Measurements from ENCODE around the gene NCLN.
"Not testable (repeated sequence)": the region's sequence is repeated elsewhere in the genome, so short reads cannot be mapped to it uniquely, and the experiment has no call there.

Gene NCLN

DNA sequence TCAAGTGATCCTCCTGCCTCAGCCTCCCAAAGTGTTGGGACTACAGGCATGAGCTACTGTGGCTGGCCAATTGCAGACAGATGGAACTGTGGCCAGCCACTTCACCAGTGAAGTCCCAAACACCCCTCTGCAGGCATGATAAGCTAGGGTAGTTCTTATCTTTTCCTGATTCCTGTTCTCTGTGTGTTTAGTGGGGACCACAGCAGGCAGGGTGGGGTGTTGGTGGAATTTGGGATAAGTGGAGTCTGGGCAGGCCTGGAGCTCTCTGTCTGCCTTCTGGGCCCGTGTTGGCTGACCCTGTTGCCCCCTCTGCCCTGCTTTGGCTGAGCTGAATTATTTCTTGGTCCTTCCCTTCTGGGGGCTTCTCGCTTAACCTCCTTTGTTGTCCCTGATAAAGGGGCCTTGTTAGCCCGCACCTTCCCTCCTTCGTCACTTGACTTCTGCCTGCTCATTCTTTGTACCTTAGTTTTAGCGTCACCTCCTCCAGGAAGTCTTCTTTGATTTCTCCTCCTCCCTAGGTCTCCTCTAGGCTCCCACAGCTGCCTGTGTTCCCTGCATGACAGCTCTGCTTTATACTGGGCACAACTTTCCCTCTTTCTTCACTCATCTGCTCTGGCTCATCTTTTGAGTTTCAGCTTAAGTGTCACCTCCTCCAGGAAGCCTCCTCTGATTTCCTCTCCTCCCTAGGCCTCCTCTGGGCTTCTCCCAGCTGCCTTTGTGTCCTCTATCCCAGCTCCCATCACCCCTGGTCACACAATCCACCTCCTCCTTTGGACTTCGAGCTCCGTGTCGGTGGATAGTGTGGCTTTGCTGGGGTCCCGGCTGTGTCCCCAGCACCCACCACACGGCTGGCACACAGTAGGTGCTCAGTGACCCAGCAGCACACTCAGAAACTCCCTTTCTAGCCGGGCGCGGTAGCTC lies 1.7 kb upstream of the NCLN start:
- DNase-seq (ENCODE audit: low read depth), result no peak

DNA sequence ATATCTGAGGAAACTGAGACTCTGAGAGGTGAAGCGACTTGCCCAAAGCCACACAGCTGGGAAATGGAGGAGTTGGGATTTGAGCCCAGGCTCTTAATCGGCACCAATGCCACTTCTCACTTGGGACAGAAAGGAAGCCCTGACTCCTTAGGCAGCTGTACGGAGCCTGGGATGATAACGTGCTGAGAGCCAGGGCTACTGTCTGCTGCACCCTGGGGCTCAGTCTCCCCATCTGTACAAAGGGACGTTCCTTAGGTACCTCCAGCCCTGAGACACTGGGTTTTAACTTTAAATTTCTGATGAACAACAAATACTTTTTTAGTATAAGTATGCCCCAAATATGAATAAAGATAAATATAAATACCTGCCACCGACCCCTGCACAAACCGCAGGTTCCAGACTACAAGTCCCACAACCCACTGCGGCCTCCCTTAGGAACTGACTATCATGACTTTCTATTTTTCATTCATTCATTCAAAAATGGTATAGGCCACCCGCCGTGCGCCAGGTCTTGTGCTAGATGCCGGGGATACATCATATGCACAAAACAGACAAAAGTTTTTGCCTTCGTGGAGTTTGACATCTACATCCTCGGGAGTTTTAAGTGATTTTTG lies 776 bp upstream of the NCLN start:
- DNase-seq (ENCODE audit: low read depth), result peak; percentile 52

DNA sequence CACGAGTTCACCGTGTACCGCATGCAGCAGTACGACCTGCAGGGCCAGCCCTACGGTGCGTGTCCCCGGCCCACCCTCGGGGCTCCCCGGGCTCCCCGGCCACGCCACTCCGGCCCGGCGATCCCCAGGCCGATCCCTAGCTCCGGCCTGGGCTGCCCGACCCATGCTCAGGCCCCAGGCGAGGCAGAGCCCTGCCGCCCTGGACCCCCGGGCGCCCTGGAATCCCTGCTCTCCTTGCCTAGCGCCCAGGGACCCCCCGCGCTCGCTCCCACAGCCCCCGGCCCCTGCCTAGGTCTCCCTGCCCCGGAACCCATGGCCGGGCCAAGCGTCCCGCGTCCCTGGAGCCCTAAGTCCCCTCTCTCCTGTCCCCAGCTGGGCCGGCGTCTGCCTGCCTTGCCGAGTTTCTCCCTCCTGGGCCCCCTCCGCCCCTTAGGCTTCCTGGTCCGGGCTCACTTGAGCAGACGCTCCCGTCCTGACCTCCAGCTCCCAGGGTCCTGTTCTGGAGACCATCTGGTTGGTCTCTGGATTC lies 494 bp downstream of the NCLN start:
- no peak for DNase-seq (ENCODE audit: low read depth)

DNA sequence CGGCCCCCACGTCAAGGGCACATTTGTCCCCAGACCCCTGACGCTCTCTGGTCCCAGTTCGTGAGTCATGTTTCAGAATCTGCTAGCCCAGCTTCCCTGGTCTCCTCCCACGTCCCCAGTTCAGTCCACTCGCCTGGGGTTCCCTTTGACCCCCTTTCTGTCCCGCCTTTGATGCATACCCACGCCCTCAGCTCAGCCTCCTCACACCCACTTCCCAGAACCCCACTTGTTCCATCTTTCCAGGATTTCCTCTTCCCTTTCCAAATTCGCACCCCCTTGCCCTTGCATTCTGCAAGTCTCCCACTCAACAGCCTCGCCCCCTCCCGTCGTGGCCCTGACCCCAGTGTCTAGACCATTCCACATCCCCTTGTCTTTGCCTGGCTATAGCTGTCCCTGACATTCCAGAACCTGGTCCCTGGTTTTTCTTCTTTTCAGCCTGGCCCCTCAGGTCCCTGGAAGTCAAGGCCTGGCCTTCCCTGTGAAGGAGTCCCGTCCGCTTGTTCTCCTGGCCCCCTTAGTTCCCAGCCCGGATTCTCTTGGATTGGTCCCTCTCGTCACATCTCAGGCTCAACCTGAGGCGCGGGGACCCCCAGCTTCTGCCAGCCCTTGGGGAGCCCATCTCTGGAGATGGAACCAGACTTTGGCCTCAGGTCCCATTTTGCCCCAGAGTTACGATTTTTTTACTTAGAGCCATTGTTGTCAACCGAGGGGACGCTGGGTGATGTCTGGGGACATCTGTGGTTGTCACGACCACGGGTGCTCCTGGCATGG lies 1.3 kb downstream of the NCLN start:
- no peak for DNase-seq (ENCODE audit: low read depth)

DNA sequence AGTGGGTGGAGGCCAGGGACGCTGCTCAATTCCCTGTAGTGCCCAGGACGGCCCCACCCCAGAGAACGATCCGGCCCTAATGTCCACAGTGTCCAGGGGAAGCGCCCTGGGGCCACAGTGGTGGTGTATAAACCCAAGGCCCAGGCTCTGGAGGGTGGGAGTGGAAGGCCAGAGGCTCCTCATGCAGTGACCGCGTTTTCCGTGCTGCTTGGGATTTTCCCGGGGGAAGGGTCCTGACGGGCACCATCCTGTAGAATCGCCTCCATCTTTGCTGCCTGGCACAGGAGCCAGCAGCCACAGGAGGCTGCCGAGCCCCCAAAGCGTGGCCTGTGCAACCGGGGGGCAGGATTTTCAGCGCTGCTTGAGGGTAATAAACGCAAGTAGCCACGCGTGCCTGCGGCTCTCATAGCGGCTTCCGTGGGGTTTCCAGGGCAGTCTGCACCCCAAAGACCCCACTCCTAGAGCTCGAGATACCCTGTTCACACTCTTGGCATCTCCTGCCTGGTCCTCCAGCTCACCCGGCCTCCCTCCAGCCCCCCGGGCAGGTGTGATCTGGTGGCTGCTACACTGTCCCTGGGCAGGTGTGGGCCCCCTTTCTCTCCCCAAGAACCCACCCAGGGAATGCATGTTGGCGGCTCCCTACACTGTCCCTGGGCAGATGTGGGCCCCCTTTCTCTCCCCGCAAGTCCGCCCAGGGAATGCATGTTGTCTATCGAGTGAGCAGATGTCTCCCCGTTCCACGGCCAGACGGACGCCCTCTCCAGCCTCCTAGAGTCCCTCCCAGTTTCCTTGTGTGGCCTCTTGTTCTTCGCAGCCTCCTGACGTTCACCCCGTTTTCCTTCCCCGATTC lies 2.2 kb downstream of the NCLN start:
- no peak for DNase-seq (ENCODE audit: low read depth)

DNA sequence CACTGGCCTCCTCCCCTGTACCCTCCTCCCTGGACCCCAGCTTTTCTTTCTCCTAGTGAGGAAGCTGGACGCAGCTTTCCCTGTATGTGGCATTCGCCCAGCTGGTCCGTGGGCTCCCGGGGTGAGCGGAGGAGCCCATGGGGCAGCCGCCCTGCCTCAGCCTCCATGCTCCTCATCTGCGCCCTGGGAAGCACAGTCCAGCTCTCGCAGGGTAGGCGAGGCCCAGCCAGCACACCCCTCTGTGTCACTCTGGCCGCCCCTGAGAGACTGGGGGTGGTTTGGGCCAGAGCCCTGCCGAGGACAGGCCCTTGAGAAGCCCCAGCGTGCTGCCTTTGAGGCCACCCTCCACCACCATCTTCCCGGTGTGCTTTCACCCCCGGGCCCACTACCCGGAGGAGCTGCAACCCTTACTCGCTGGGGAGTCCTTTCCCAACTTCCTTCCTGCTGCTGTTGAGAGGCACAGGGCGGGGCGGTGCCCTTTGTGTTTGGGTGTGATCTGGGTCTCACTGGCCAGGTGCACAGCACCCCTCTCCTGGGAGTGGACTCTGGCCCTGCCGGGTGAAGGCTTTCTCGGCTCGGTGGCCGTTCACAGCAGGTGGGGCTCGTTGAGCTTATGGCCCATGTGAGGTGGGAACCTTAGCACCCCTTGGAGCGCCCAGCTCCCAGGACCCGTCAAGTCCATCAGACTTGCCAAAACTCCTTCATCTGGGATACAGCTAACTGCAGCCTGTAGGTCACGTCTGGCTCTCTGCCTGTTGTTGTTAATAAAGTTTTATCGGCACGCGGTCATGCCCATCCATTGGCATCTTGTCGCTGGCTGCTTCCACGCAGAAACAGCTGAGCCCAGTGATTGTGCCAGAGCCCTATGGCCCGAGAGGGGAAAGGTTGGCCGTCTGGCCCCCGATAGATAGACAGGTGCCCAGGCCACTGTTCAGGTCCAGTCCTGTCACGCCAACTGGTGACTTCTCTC lies 3.2 kb downstream of the NCLN start:
- DNase-seq (ENCODE audit: low read depth), result no peak

DNA sequence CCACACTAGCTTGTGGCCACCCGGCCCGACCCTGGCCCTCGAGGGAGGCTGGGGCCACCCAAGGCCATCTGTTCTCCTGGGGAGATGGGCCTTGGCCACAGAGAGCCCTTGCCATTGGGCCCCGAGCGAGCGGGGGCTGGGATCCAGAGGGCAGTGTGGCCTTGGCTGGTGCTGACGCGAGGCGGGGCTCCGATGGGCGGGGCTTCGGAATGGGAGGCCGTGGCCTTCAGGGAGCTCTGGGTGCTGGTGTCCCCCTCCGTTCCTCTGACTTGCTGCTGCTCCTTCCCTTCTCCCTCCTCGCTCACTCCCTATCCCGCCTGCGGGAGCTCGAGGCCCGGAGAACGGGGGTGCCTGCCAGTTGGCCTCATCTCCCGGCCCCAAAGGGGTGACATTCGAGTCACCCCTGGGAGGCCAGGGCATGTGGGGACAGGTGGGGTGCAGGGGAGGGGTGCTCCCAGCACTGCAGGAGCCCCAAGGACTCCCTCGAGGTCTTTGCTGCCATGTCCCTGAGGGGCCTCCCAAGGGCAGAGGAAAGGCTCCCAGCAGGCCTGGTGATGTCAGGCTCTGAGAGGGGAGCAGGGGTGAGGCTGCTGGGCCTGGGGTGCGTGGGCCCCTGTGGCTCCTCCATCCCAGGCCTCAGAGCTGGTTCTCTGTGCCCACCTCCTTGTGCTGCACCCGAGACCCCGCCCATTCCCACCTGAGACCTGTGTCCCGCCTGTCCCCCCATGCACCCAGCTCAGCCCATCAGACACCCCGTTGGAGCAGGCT lies 4.2 kb downstream of the NCLN start:
- DNase-seq (ENCODE audit: low read depth), result no peak

DNA sequence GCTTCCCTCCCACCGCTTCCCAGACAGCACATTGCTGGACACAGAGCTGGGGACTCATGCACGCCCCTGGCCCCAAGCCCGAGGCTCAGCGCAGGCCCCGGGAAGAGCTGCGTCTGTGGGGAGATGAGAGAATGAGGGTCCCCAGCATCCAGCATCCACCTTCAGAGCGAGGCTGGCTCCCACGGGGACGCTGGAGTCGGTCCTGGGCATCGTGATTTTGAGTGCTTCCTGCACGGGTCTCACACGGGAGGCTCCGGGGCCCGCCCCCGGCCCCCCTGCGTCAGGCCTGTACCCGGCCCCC lies 4.7 kb downstream of the NCLN start:
- DNase-seq (ENCODE audit: low read depth), result no peak

DNA sequence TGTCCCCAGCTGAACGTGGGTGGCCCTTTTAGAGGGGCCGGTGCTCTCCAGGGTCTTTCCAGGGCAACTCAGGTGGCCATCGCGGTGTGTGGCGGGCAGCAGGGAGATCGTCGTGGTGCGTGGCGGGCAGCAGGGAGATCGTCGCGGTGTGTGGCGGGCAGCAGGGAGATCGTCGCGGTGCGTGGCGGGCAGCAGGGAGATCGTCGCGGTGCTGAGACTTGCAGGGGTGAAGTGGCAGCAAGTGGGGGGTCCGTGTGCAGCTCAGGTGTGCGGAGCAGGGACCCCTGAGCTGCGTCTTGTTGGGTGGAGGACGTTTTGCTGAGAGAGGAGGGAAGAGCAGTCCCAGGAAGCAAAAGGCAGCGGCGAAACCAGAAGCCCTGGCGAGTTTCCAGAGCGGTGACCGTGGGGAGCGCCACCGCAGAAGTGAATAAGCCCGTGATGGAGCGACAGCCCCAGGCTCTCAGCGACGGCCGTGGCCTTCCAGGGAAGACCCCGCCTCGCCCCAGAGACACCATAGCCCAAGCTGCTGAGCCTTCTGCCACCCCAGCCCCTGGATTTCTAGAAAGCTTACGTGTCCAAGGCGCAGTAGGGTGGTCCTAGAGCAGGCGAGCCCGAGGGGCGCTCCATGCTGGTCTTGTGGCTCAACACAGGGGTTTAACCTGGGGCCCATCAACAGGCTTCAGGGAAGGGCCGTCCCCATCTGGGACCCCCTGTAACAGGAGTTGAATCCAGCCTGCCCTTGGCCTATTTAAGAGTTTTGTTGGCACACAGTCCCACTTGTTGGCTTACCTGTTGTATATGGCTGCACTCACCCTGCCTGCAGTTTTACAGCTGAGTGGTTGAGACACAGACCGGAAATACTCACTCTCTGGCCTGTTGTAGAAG lies 5.4 kb downstream of the NCLN start:
- no peak for DNase-seq (ENCODE audit: low read depth)

DNA sequence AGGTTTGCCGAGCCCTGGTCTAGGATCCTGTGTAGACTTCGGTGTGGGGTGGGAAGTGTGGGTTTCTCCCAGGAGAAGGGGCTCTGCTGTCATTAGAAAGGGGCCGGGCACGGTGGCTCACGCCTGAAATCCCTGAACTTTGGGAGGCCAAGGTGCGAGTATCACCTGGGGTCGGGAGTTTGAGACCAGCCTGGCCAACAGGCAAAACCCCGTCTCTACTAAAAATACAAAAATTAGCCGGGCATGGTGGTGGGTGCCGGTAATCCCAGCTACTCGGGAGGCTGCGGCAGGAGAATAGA lies 6.0 kb downstream of the NCLN start:
- not testable (repeated sequence) for DNase-seq (ENCODE audit: low read depth)

DNA sequence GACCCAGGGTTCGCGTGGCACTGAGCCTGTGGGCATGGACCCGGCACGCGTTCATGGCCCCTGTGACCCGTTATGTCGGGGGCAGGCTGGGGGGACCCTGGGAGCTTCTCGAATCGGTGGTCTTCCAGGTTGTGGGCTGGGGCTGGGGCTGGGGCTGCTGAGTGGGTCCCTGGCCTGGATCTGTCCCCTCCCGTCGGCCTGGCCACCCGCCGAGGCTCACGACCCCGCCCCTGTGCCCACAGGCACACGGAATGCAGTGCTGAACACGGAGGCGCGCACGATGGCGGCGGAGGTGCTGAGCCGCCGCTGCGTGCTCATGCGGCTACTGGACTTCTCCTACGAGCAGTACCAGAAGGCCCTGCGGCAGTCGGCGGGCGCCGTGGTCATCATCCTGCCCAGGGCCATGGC lies 6.5 kb downstream of the NCLN start:
- DNase-seq (ENCODE audit: low read depth), result no peak

DNA sequence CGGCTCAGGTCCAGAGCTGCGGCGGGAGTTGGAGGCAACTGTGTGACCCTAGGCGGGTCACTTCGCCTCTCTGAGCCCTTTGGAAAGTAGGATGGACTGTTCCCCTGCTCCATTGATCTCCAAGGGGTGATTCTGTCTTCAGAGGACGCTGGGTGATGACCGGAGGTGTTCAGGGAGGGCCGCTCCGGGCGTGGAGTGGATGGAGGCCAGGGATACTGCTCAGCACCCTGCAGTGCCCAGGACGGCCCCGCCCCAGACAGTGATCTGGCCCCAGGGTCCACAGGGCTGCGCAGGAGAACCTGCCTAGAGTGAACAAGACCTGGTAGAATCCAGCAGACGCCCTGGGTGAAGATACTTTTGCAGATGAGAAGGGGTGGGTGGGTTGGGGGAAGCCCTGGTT lies 7.0 kb downstream of the NCLN start:
- no peak for DNase-seq (ENCODE audit: low read depth)

DNA sequence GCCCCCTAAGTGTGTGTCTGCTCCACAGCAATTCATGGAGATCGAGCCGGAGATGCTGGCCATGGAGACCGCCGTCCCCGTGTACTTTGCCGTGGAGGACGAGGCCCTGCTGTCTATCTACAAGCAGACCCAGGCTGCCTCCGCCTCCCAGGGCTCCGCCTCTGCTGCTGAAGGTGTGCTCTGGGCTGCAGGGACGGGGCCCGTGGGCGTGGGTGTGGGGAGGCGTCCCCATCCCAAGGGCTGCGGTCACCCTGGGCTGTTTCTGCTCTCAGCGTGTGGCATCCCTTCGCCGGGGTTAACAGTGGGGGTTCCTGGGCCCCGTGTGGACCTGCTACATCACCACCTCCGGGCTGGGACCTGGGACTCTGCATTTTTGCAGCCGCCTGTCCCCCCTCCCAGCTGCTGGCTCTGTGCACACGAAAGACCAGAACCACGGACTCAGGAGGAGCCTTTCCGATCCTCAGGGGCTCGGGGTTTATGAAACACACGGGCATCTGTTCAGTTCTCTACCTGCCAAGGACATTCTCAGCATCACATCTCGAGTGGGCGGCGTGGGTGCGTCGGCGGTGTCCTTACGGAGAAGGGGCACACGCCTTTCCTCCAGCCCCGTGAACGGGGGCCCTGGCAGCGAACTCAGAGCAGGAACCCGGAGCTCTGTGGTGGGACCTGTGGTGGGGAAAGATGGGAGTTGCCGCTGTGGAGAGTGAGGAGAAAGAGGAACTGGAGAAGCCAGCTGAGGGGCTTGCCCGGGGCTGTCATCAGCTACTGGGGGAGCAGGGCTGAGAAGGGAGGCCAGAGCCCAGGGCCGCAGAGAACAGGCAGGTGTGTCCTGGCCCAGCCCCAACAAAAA lies 7.8 kb downstream of the NCLN start:
- DNase-seq (ENCODE audit: low read depth), result no peak

DNA sequence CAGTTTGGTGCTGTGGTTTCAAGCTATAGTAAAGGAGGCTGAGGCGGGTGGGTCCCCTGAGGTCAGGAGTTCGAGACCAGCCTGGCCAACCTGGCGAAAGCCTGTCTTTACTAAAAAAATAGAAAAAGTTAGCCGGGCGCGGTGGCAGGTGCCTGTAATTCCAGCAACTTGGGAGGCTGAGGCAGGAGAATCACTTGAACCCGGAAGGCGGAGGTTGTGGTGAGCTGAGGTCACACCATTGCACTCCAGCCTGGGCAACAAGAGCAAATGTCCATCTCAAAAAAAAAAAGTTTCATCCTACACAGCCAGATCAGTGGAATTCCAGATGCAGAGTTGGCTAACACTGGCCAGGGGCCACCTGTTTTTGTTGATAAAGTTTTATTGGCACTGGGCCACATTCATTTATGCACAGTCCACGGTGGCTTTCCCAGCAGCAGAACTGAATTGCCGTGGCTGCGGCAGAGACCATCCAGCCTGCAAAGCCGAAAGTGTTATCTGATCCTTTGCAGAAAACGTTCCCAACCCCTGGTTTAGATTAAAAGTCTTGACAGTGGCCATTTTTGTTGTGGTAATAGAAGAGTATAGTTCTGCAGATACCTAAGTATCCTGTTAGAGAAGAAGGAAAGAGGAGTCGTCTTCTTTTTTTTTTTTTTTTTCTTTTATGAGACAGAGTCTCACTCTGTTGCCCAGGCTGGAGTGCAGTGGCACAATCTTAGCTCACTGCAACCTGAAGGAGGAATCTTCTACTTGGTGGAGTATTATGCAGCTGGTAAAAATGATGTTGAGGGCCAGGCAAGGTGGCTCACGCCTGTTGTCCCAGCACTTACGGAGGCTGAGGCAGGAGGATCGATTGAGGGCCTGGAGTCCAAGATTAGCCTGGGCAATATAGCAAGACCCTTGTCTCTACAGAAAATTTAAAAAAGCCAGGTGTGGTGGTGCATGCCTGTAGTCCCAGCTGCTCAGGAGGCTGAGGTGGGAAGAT lies 8.7 kb downstream of the NCLN start:
- no peak for DNase-seq (ENCODE audit: low read depth)

DNA sequence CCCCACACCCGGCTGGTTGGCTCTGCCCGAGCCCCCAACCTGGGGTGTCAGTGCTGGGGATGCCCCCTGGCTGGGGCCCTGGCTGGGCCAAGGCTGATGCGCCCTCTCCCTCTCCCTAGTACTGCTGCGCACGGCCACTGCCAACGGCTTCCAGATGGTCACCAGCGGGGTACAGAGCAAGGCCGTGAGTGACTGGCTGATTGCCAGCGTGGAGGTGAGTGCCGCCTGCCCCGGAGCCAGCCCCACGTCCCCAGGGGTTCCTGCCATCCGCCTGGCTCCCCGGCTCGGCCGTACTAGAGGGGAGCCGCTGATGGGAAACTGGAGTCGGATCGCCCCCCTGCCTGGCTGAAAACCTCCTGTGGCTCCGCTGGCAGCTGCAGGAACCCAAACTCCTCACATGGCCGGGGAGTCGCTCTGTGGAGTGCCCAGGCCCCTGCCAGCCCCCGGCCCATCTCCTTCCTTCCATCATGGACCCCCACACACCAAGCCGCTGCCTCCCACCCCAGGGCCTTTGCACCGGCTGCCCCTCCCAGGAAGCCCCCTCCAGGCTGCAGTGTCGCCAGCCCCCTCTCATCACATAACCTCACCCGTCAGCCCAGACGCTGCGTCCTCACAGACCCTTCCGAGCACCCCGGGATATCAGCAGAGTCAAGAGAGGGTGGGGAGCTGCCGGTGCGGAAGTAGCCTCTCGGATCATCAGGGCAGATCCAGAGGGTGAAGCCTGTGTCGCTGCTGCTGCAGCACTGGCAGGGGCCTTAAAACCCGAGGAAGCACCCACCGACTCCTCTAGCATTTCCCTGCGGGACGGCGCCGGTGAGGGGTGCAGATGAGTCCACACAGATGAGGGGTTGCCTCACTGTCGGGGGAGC lies 10.6 kb downstream of the NCLN start:
- DNase-seq (ENCODE audit: low read depth), result no peak

DNA sequence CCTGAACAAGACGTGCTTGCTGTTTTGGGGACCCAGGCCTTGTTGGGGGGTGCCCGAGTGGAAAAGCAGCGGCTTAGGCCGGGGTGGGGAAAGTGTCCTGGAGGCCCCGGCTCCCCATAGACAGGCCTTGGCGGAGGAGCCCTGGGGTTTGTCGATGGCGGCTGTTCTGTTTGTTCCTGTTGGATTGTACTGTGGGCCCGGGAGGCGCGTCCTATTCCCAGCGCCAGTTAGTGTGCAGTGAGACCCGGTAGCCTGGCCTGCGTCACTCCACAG lies 11.1 kb downstream of the NCLN start:
- DNase-seq (ENCODE audit: low read depth), result no peak

Measured in stimulated activated CD8-positive, alpha-beta memory T cell treated with anti-CD3 and anti-CD28 coated beads, Interleukin-4, amount 100 ng/mL, for 24 hours (primary cell).